ENCODE measurements around the gene DDX39A. TPM values are rescaled to one million over a fixed set of nuclear protein-coding genes. Genes with fewer than 3 reads are reported as not detected.

Gene DDX39A
- total and polyA plus RNA-seq, 2 donors (not counting 1 experiment from before 2014, with no cell fraction given): 178 to 393 TPM

DNA sequence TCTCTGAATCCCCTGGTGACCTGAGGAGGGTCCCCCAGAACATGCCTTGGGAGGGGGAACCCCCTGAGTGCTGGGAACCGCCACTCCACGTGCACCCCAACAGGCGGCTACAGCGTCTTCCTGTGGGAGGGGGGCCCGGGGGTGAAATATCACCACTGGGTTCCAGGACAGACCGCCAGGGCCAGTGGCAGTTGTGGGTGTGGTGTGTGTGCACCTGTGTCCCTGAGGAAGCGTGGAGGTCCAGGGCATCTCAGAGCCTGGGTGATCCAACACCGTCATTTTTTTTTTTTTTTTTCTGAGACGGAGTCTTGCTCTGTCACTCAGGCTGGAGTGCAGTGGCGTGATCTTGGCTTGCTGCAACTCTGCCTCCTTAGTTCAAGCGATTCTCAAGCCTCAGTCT is 33.6 kb downstream of the DDX39A start:
- H3K4me1 ChIP-seq (ENCODE audit: control insufficient read depth in 2 of 2, insufficient read depth in 2 of 2, low read length in 2 of 2): peaks cover 32 to 54% of the 10 kb centered on the region in 2 donors
- H3K4me1 Mint-ChIP-seq: peaks cover 39% of the 10 kb centered on the region
- H3K79me2 ChIP-seq (ENCODE audit: control insufficient read depth, insufficient read depth, low read length): peaks cover 61% of the 10 kb centered on the region
- ChIA-PET POLR2A (interaction anchor here (0.6 to 2.6 kb wide), 9 partner anchors 15 to 488 kb away, joined by 4 to 28 read pairs (median 6); no protein-coding TSS in a partner anchor), CTCF (interaction anchor here (0.7 to 7.3 kb wide), 3 partner anchors 23 to 169 kb away, joined by 4 to 90 read pairs (median 5); no protein-coding TSS in a partner anchor)
- H2AFZ ChIP-seq (ENCODE audit: insufficient read depth, low read depth, low read length, poor library complexity, severe bottlenecking): no peak overlapping the region
- no peaks in the 10 kb centered on the region for H3K9me3 ChIP-seq (ENCODE audit: control extremely low read depth in 1 of 3, control insufficient read depth in 2 of 3, insufficient read depth in 1 of 3, low read length in 2 of 3)
- WGBS (ENCODE audit: insufficient coverage): 9% methylated on average over 11 of the region's 11 CpGs
- no peaks in the 10 kb centered on the region for H3K27me3 ChIP-seq (replicated peaks in 1 of 4; ENCODE audit: control extremely low read depth in 1 of 4, control insufficient read depth in 3 of 4, insufficient read depth in 4 of 4, low read length in 3 of 4)
- ATAC-seq (ENCODE audit: low read depth): no peak
- peak overlapping the region in 3 of 5 experiments; percentile 8 to 50 (median 29) for H3K4me3 ChIP-seq (ENCODE audit: control extremely low read depth in 1 of 5, extremely low read depth in 1 of 5, insufficient read depth in 1 of 5, low read depth in 2 of 5, low read length in 4 of 5)
- peak overlapping the region; percentile 24 to 99 for H3K27ac ChIP-seq (ENCODE audit: low read length in 2 of 2)
- peaks cover 0 to 4% of the 10 kb centered on the region in 2 experiments for H3K36me3 ChIP-seq (replicated peaks in 1 of 2; ENCODE audit: control extremely low read depth in 1 of 2, control insufficient read depth in 1 of 2, extremely low read depth in 1 of 2, insufficient read depth in 2 of 2, low read length in 1 of 2)
- H3K4me3 Mint-ChIP-seq: peak overlapping the region; percentile 85
- no peak for TF ChIP-seq EZH2 (IDR thresholded peaks at IDR 0.05; ENCODE audit: borderline replicate concordance, insufficient read depth, low read depth, low read length, poor library complexity, severe bottlenecking)
- TF ChIP-seq CTCF (IDR thresholded peaks at IDR 0.05): no peak
- H4K20me1 ChIP-seq (ENCODE audit: control insufficient read depth, insufficient read depth, low read length, poor library complexity, severe bottlenecking): peaks cover 6% of the 10 kb centered on the region
- no peaks in the 10 kb centered on the region for H3K27me3 Mint-ChIP-seq
- peak overlapping the region; percentile 89 for H3K27ac Mint-ChIP-seq
- no peaks in the 10 kb centered on the region for H3K9me3 Mint-ChIP-seq (ENCODE audit: insufficient read depth)
- H3K9ac ChIP-seq (ENCODE audit: low read length): peak overlapping the region; percentile 47
- peak overlapping the region; percentile 98 for H3K4me2 ChIP-seq (replicated peaks; ENCODE audit: low read depth, low read length, poor library complexity, severe bottlenecking)
- intact Hi-C loops (cut with micrococcal nuclease): loop anchor here (2.0 kb wide), 1 partner anchor 21 kb away; no protein-coding TSS in a partner anchor
- peak; percentile 46 for DNase-seq
